Peyer's patch (tissue), 4 donors: ENCODE results near the gene CD2AP.

Source experiments
- CTCF ChIP-seq, 6 experiments: fragments of 450-650 bp in 4 of 6; fragments of 200-600 bp in 2 of 6; sonication (generic) in 1 of 6; IDR thresholded peaks; one replicate each; pipeline ENCODE4 v1.5.1; 2017 to 2019; ENCODE audit warnings: antibody characterized with exemption in 6 of 6, mild to moderate bottlenecking in 3 of 6, moderate library complexity in 1 of 6
- POLR2A ChIP-seq, 2 donors: fragments of 450-650 bp; IDR thresholded peaks; one replicate each; pipeline ENCODE4 v1.5.1; 2017; ENCODE audit warnings: antibody characterized with exemption in 2 of 2, mild to moderate bottlenecking in 2 of 2, moderate library complexity in 2 of 2

GRCh38 chr6:47595785-47596184 lies 118.2 kb downstream of the CD2AP start:
- TF ChIP-seq CTCF (IDR thresholded peaks at IDR 0.05) (no peak), POLR2A (IDR thresholded peaks at IDR 0.05) (no peak)
